GM04504 (cell line): ENCODE measurements around the gene TP53INP2.
"Not testable (repeated sequence)": the region's sequence is repeated elsewhere in the genome, so short reads cannot be mapped to it uniquely, and the experiment has no call there.

Experiments used
- DNase-seq: peaks from one replicate; pipeline ENCODE4 v3.0.0-alpha.2; 2012; ENCODE audit warnings: low read depth

TP53INP2 gene

GRCh38 chr20:34705397-34706301 lies 1.5 kb downstream of the TP53INP2 start:
- DNase-seq, result no peak

- no peak for DNase-seq
Measured at GRCh38 chr20:34706302-34706875, 2.2 kb downstream of the TP53INP2 start.

GRCh38 chr20:34706912-34707784 lies 3.0 kb downstream of the TP53INP2 start:
- DNase-seq, result no peak

- no peak for DNase-seq
Measured at GRCh38 chr20:34708621-34709043, 4.5 kb downstream of the TP53INP2 start.

- DNase-seq, result peak; percentile 39
Measured at GRCh38 chr20:34709044-34709830, 5.1 kb downstream of the TP53INP2 start.

- no peak for DNase-seq
Measured at GRCh38 chr20:34709831-34710567, 5.9 kb downstream of the TP53INP2 start.

- DNase-seq, result no peak
Measured at GRCh38 chr20:34710568-34710839, 6.4 kb downstream of the TP53INP2 start.

GRCh38 chr20:34710861-34711574 lies 6.9 kb downstream of the TP53INP2 start:
- no peak for DNase-seq

GRCh38 chr20:34711813-34712430 lies 7.8 kb downstream of the TP53INP2 start:
- no peak for DNase-seq

GRCh38 chr20:34712525-34713192 lies 8.5 kb downstream of the TP53INP2 start:
- no peak for DNase-seq

- peak; percentile 87 for DNase-seq
Measured at GRCh38 chr20:34713194-34713943, 9.2 kb downstream of the TP53INP2 start.

- not testable (repeated sequence) for DNase-seq
Measured at GRCh38 chr20:34713944-34714515, 9.9 kb downstream of the TP53INP2 start.

- DNase-seq, result no peak
Measured at GRCh38 chr20:34715384-34715783, 11.2 kb downstream of the TP53INP2 start.

- no peak for DNase-seq
Measured at GRCh38 chr20:34716921-34717229, 12.7 kb downstream of the TP53INP2 start.

GRCh38 chr20:34717230-34718095 lies 13.3 kb downstream of the TP53INP2 start:
- DNase-seq, result no peak

GRCh38 chr20:34719242-34720017 lies 15.3 kb downstream of the TP53INP2 start:
- DNase-seq, result not testable (repeated sequence)

GRCh38 chr20:34720266-34720665 lies 16.1 kb downstream of the TP53INP2 start:
- no peak for DNase-seq
